Kasumi-1 (cell line): Measurements from ENCODE around the gene SFRP4.
"Not testable (repeated sequence)": the region's sequence is repeated elsewhere in the genome, so short reads cannot be mapped to it uniquely, and the experiment has no call there.

Experiments
- DNase-seq, 2 experiments: peaks; one replicate each; lab custom pipeline; 2025; lab: John Stamatoyannopoulos, UW

SFRP4 gene

GRCh38 chr7:37916673-37917660 lies at the start of gene SFRP4:
TSS of gene SFRP4 (minus strand) at chr7:37916817. CDS start at chr7:37916537, 280 bp downstream.
- DNase-seq, result peak; percentile 78 to 87

- DNase-seq, result no peak
Measured at GRCh38 chr7:37964196-37964595, 47.6 kb upstream of the SFRP4 start.

- DNase-seq, result no peak
Measured at GRCh38 chr7:37961251-37961650, 44.6 kb upstream of the SFRP4 start.

- DNase-seq, result no peak
Measured at GRCh38 chr7:37960483-37960882, 43.9 kb upstream of the SFRP4 start.

GRCh38 chr7:37957221-37957970 lies 40.8 kb upstream of the SFRP4 start:
- no peak for DNase-seq

GRCh38 chr7:37956791-37957190 lies 40.2 kb upstream of the SFRP4 start:
- no peak for DNase-seq

- DNase-seq, result not testable (repeated sequence)
Measured at GRCh38 chr7:37954217-37954616, 37.6 kb upstream of the SFRP4 start.

- peak; percentile 85 to 87 for DNase-seq
Measured at GRCh38 chr7:37952240-37952639, 35.6 kb upstream of the SFRP4 start.

GRCh38 chr7:37947941-37948210 lies 31.3 kb upstream of the SFRP4 start:
- DNase-seq, result no peak

GRCh38 chr7:37947138-37947940 lies 30.7 kb upstream of the SFRP4 start:
- DNase-seq, result no peak

- DNase-seq, result no peak
Measured at GRCh38 chr7:37945336-37945735, 28.7 kb upstream of the SFRP4 start.

- DNase-seq, result no peak
Measured at GRCh38 chr7:37944737-37945054, 28.1 kb upstream of the SFRP4 start.

GRCh38 chr7:37943905-37944736 lies 27.5 kb upstream of the SFRP4 start:
- DNase-seq, result no peak

GRCh38 chr7:37942934-37943610 lies 26.5 kb upstream of the SFRP4 start:
- DNase-seq, result no peak

- DNase-seq, result no peak
Measured at GRCh38 chr7:37933018-37933566, 16.5 kb upstream of the SFRP4 start.

- DNase-seq, result no peak
Measured at GRCh38 chr7:37932543-37932942, 15.9 kb upstream of the SFRP4 start.

- no peak for DNase-seq
Measured at GRCh38 chr7:37930226-37930948, 13.8 kb upstream of the SFRP4 start.

GRCh38 chr7:37928878-37929277 lies 12.3 kb upstream of the SFRP4 start:
- no peak for DNase-seq

- DNase-seq, result no peak
Measured at GRCh38 chr7:37927773-37928444, 11.3 kb upstream of the SFRP4 start.
